Measurements from ENCODE around the gene RBM10.

The RBM10 gene

DNA sequence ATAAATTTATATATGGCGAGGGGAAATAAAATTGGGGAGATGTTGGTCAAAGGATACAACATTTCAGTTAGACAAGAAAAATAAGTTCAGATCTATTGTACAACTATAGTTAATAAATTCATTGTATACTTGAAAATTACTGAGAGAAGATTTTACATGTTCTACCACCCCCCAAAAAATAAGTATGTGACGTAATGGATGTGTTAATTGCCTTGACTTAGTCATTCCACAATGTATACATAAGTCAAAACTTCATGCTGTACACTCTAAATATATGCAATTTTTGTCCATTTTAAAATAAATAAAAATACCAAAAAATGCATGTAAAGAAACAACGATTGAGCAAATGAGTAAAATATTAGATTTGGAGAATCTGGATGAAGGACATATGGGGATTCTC lies 89.6 kb downstream of the RBM10 start:
- Histone ChIP-seq H3K9ac (ENCODE audit: low read length) (no peak overlapping the region), H3K9me2 (replicated peaks; ENCODE audit: insufficient read depth, low read length) (no peaks in the 10 kb centered on the region), H3K4me1 (ENCODE audit: low read length) (no peaks in the 10 kb centered on the region), H4K20me1 (ENCODE audit: insufficient read depth, low read length) (no peaks in the 10 kb centered on the region), H2AFZ (ENCODE audit: low read length) (no peak overlapping the region), H3F3A (ENCODE audit: insufficient read depth, low read length) (peaks cover 13% of the 10 kb centered on the region; the same call in 1 of the 2 replicates), H3K36me3 (replicated peaks; ENCODE audit: insufficient read depth, low read length) (no peaks in the 10 kb centered on the region), H3K27ac (ENCODE audit: low read length) (no peak overlapping the region), H3K4me2 (ENCODE audit: low read depth, low read length) (peak overlapping the region; percentile 43; the same call in 1 of the 2 replicates), H3K4me3 (ENCODE audit: low read length) (no peak overlapping the region), H3K27me3 (replicated peaks; ENCODE audit: insufficient read depth, low read length) (no peaks in the 10 kb centered on the region), H3K9me3 (replicated peaks; ENCODE audit: insufficient read depth, low read length) (no peaks in the 10 kb centered on the region), H3K79me2 (ENCODE audit: low read length) (0 out of 2 replicates have a peak, but pooled peaks cover 2% of the 10 kb centered on the region)
- no peak for DNase-seq
- TF ChIP-seq EZH2phosphoT487 (IDR thresholded peaks at IDR 0.05; ENCODE audit: low read length), result no peak
- no peak for TF ChIP-seq EZH2 (optimal IDR thresholded peaks at IDR 0.05; ENCODE audit: low read depth, low read length)
- TF ChIP-seq, protein P1, sequence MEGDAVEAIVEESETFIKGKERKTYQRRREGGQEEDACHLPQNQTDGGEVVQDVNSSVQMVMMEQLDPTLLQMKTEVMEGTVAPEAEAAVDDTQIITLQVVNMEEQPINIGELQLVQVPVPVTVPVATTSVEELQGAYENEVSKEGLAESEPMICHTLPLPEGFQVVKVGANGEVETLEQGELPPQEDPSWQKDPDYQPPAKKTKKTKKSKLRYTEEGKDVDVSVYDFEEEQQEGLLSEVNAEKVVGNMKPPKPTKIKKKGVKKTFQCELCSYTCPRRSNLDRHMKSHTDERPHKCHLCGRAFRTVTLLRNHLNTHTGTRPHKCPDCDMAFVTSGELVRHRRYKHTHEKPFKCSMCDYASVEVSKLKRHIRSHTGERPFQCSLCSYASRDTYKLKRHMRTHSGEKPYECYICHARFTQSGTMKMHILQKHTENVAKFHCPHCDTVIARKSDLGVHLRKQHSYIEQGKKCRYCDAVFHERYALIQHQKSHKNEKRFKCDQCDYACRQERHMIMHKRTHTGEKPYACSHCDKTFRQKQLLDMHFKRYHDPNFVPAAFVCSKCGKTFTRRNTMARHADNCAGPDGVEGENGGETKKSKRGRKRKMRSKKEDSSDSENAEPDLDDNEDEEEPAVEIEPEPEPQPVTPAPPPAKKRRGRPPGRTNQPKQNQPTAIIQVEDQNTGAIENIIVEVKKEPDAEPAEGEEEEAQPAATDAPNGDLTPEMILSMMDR (IDR thresholded peaks at IDR 0.05; ENCODE audit: low read length), result no peak

DNA sequence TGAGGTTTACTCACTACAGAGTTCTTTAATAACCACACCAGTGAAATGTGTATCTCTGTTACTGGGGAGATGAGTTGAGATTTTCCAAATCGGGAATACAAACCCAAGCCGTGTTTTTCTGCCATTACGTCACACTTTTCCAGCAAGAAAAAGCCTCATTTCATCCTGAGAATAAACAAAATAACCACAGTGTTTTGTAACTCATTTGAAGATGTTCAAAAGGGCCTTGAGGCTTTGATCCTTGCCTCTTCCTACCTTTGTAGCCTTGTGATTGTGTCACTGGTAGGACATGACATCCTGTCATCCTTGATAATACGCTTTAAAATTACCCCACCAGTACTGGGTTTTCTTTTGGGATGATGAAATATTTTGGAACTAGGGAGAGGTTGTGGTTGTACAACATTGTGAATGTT lies 90.7 kb downstream of the RBM10 start:
- Histone ChIP-seq H3K79me2 (ENCODE audit: low read length) (0 out of 2 replicates have a peak, but pooled peaks cover 2% of the 10 kb centered on the region), H3K27me3 (replicated peaks; ENCODE audit: insufficient read depth, low read length) (no peaks in the 10 kb centered on the region)
- TF ChIP-seq, protein P1 (IDR thresholded peaks at IDR 0.05; ENCODE audit: low read length), result no peak
- no peak for TF ChIP-seq EZH2phosphoT487 (IDR thresholded peaks at IDR 0.05; ENCODE audit: low read length)

More for the DNA sequence above, 90.7 kb downstream of the RBM10 start:
- Histone ChIP-seq H3K4me2 (ENCODE audit: low read depth, low read length) (no peak overlapping the region), H3K4me1 (ENCODE audit: low read length) (no peaks in the 10 kb centered on the region), H3K9me2 (replicated peaks; ENCODE audit: insufficient read depth, low read length) (no peaks in the 10 kb centered on the region), H2AFZ (ENCODE audit: low read length) (no peak overlapping the region), H3K9me3 (replicated peaks; ENCODE audit: insufficient read depth, low read length) (no peaks in the 10 kb centered on the region), H3K9ac (ENCODE audit: low read length) (no peak overlapping the region), H3K36me3 (replicated peaks; ENCODE audit: insufficient read depth, low read length) (no peaks in the 10 kb centered on the region), H4K20me1 (ENCODE audit: insufficient read depth, low read length) (no peaks in the 10 kb centered on the region), H3F3A (ENCODE audit: insufficient read depth, low read length) (peaks cover 13% of the 10 kb centered on the region; the same call in 1 of the 2 replicates), H3K27ac (ENCODE audit: low read length) (no peak overlapping the region), H3K4me3 (ENCODE audit: low read length) (no peak overlapping the region)
- DNase-seq, result no peak

All from MM.1S (cell line).